Stimulated activated CD8-positive, alpha-beta memory T cell treated with anti-CD3 and anti-CD28 coated beads, Interleukin-15, amount 100 ng/mL, for 24 hours (primary cell): ENCODE data around the gene FCRL3.

ENCODE experiments used
- DNase-seq: peaks from one replicate; pipeline ENCODE4 v3.0.0-alpha.2; 2020; ENCODE audit warnings: low read depth

FCRL3 gene

DNA sequence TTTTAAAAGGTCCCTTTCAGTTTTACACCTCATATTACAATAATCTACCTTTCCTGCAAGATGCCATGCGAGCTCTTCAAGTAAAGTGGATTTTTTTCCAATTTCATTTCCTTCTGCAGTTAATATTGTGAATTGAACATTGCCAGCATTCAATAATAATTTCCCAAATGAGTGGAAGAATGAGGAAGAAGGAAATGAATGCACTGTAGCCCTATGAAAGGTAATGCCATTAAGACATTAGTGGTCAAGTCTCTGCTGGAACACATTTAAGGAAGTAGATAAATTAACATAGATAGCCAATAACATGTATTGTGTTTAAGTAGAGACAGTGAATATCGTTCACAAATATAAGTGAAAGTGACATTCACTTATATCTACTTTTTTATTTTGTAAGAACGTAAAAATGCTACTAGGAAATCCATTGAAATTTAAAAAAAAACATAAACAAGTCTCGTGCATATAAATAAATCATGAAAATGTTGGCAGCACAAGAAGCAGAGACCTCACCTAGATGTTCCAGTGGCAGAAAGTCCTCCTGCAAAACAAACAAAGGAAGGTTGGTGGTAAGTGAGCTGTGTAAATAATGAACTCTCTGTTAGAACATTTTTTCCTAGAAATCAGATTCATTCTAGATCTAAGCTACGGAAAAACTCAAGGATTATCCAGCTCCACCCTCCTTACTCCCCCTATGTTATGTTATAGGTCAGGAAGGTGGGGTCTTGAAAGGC is 17.7 kb downstream of the FCRL3 start:
- no peak for DNase-seq

DNA sequence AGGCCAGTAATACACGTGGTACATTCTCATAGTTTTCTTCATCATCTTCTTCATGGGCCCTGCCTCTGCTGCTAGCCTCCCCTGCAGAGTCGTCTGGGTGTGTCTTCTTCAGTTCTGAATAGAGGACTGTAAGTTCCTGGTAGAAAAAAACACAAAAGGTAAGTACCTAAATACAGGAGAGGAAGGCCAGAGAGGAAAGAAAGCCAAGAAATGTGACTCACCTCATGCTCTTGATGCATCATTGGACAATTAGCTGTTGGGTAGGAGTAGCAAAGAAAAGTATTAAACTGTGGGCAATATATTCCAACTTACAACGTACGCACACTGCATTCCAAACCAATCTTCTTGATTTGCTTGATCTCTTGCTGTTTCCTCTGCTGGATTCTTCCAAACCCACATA is 21.8 kb downstream of the FCRL3 start:
- no peak for DNase-seq

DNA sequence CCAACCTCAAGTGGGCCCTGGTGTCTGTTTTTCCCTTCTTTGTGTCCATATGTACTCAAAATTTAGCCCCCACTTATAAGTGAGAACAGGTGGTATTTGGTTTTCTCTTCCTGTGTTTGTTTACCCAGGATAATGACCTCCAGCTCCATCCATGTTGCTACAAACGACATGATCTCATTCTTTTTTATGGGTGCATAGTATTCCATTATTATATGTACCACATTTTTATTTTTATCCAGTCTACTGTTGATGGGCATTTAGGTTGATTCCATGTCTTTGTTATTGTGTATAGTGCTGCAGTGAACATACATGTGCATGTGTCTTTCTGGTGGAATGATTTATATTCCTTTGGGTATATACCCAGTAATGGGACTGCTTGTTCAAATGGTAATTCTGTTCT is 27.6 kb downstream of the FCRL3 start:
- no peak for DNase-seq

DNA sequence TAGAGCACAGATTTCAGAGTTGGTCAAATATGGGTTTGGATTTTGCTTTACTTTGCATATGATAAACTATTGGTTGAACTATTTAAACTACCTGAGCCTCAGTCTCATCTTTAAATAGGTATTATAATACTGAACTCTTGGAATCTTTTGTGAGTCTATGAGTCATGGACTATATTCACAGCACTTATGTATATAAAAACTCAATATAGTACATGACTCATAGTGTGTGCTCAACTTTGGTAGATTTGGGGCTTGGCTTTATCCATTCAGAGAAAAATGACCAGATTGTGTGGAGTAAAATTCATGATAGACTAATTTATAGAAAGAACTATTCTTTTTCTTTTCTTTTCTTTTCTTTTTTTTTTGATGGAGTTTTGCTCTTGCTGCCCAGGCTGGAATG is 28.7 kb downstream of the FCRL3 start:
- no peak for DNase-seq

DNA sequence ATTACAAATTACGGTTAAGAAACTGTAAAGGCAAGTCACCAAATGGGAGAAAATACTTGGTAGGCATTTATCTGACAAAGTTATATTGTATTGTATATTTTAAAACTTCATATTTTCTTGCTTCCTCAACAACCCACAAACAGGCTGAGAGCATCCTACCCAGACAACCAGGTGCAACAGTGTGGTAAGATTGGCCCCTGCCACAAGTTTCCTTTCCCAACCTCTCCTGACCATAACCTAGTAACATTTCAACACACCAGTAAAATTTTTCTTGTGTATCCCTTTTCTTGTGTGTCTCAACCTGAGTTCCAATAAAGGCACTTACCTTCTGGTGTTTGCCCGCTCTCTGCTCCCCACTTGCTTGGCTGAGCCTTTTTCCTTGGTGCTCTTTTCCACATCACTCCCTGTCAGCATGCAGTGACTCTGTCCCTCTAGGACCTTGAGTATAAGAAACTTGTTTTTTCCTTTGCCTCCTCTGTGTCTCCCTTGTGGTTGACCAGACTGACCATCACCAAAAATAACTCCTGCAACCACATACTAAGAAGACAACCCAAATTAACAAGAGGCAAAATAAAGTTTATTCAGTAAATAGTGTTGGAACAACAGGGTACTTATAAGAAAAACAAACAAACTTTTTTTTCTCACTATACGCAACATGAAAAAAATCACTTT is 40.9 kb downstream of the FCRL3 start:
- no peak for DNase-seq

DNA sequence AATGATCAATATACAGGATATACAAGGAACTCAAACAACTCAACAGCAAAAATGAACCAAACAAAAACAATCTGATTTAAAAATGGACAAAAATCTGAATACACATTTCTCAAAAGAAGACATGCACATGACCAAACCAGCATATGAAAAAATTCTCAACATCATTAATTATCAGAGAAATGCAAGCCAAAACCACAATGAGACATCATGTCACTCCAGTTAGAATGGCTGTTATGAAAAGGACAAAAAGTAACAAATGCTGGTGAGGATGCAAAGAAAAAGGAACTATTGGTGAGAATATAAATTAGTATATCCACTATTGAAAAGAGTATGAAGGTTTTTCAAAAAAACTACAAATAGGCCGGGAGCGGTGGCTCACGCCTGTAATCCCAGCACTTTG is 42.0 kb downstream of the FCRL3 start:
- DNase-seq = no peak

DNA sequence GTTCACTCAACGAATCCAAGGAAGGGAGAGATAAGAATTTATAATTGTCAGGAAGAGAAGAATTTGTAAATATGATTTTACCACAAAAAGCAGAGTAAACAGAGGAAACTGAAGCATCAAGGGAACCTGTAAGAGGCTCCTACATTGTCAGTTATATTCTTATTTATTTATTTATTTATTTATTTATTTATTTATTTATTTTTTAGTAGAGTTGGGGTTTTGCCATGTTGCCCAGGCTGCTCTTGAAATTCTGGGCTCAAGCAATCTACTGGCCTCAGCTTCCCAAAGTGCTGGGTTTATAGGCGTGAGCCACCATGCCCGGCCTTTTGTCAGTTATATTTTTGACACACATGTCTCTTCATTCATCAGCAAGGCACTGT is 47.1 kb downstream of the FCRL3 start:
- DNase-seq = no peak

DNA sequence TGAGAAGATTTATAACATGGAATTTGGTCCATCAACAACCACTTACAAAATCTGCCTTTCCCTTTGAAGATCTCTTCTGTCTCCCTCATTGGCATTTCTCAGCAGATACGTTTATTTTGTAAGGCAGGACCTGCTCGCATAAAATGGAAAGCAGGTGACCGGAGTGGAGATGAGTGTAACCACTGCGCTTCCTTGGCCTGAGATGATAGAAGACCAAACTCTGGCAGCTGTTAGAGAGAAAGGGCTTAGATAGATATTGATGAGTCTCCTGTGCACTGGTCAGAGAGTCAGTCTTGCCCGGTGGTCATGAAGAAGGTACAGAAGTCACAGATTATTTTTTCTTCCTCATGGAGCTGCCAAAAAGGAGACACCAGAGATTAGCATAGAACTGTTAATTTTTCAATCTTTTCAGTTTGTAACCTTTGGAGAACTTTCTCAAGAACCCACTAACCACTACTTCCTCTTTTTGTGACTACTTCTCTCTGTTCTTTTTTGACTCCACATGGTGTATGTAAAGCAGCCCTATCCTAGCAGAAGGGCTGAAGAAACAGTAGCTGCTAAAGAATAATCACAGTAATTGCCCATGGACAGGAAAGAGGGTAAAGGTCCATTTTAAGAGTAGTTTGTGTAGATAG is 47.6 kb downstream of the FCRL3 start:
- no peak for DNase-seq

DNA sequence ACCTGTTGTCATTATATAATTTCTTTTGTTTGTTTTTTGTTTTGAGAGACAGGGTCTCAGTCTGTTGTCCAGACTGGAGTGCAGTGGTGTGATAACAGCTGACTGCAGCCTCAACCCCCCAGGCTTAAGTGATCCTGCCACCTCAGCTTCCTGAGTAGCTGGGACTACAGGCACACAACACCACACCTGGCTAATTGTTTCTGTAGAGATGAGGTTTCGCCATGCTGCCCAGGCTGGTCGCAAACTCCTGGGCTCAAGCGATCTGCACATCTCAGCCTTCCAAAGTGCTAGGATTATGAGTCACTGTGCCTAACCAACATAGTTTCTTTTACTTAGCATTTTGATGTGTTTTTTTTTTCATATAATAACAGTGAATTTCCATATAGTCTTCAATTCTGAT is 52.3 kb downstream of the FCRL3 start:
- DNase-seq = no peak

DNA sequence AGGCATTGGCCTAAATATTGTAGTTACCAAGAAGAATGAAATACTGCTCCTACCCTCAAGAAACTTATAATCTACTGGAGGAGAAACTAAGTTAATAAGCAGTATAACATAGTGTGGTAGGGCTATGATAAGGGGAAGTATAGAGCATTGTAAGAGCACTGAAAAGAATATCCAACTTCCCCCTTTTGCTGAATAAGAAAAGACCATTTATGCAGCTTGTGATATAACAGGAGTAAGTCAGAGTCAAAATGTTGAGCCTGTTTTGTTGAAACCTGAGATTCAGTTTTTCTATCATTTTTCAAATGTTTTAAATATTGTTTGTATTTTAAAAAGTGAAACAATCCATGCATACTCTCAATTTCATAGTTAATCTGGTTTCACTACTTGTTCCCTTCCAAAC is 54.4 kb downstream of the FCRL3 start:
- no peak for DNase-seq

DNA sequence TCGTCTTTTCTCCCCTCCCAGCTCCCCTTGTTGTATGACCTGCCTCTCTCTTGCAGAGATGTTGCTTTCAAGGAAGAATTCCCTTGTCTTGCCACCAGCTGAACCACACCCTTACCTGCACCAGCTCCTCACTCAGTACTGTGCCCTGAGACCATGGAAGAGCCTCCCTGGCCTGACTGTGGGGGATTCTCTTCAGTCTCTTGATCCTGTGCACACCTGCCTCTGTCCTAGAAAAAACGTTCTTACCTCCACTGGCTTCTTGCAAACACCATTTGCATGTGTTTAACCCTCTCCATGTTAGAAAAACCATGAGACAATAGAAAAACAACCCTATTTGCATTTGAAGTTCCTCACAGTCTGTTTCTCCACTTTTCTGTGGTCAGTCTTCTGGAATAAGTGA is 59.4 kb downstream of the FCRL3 start:
- no peak for DNase-seq

DNA sequence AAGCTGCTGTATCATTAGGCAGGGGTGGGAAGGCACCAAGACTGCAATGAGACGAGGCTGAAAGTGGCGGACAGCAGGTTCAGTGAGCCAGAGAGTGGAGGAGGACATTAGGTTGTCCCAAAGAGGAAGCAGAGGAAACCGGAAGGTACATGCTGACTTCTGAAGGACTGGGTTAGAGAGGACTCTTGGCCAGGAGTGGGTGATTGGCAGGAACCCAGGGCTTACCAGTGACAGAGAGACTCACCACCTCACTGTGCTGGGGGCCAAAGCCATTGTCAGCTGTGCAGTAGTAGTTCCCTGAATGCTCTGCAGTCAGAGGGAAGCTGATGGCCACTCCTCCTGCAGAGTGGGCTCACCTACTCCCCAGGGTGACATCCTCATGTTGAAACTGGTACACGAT is 60.8 kb downstream of the FCRL3 start:
- DNase-seq = no peak

DNA sequence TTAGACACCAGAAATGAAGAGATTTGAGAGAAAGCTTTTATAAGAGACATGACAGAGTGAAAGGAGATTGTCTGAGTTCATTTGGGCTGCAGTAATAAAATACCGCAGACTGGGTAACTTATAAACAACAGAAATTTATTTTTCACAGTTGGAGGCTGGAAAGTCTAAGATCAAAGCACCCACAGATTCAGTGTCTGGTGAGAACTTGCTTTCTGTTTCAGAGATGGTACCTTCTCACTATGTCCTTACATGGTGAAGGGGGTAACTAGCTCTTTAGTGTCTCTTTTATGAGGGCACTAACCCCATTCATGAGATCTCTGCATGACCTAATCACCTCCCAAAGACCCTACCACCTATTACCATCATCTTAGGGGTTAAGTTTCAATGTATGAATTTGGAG is 71.8 kb downstream of the FCRL3 start:
- no peak for DNase-seq
